Activated CD4-positive, alpha-beta T cell treated with anti-CD3 and anti-CD28 coated beads, Interleukin-2, amount 10 ng/mL, durations not matched to agents 7 days and 5 days (primary cell): ENCODE measurements around the gene SRP68. TPM values are rescaled to one million over a fixed set of nuclear protein-coding genes. Genes with fewer than 3 reads are reported as not detected.

Experiments used
- CTCF ChIA-PET: fragments of 350-600 bp; sonication (Branson Sonifier 250); formaldehyde crosslinking; loops from one replicate; lab custom pipeline; 2021; ENCODE audit warnings: antibody characterized with exemption; lab: Charles Lee
- POLR2A ChIA-PET: fragments of 350-600 bp; sonication (Branson Sonifier 250); formaldehyde crosslinking; loops from one replicate; lab custom pipeline; 2021; ENCODE audit warnings: antibody characterized with exemption; lab: Charles Lee
- DNase-seq: peaks from one replicate; pipeline ENCODE4 v3.0.0-alpha.2; 2020
- H3K27ac Mint-ChIP-seq: one replicate; pipeline ENCODE4 v1.8.0; 2021; ENCODE audit warnings: mild to moderate bottlenecking, moderate library complexity, mixed read lengths
- H3K27me3 Mint-ChIP-seq: one replicate; pipeline ENCODE4 v1.8.0; 2021; ENCODE audit warnings: mixed read lengths
- H3K36me3 Mint-ChIP-seq: one replicate; pipeline ENCODE4 v1.8.0; 2021; ENCODE audit warnings: low read depth, mixed read lengths
- H3K4me1 Mint-ChIP-seq: one replicate; pipeline ENCODE4 v1.8.0; 2021; ENCODE audit warnings: mixed read lengths
- H3K4me3 Mint-ChIP-seq: one replicate; pipeline ENCODE4 v1.8.0; 2021; ENCODE audit warnings: mild to moderate bottlenecking, moderate library complexity, mixed read lengths
- H3K9me3 Mint-ChIP-seq: one replicate; pipeline ENCODE4 v1.8.0; 2021; ENCODE audit warnings: mixed read lengths
- total RNA-seq, 2 experiments: library from RNA; stranded (reverse); gene quantifications; one replicate each; pipeline ENCODE4 v1.2.3, GENCODE V29; 2021

Gene SRP68
- total RNA-seq, 2 experiments from 2014 or later: 91.3 to 96.0 TPM

DNA sequence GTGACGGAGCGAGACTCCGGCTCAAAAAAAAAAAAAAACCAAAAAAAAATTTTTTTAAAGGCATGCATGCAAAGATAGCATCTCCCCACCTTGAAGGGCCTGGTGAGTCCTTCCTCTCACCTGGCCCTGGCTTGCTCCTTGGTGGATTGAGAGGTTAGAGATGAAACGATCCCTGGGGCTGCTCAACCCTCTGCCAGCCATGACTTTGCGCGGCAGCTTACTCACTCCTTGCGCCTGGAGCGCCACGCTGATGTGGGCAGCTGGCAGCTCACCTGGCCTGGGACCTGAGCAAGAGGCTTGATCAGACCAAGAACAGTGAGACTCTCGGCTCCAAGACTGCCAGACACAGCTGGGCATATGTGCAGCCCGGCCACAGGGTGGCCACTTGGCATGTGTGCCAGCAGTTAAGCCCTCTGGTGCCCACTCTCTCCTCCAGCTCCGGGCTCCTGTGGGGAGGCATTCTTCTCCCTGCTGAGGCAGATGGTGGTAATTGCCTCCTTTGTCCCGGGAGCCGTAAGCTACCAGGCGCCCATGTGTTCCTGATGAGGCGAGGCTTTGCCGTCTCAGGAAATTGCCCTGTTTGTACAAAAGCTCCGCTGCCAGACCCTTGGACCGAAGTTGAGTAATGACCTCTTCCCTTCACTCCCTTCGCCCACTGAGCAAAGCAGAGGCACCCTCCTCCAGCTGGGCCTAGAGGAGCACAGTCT is 40.1 kb downstream of the SRP68 start:
- H3K27ac Mint-ChIP-seq: no peak overlapping the region
- H3K9me3 Mint-ChIP-seq: no peaks in the 10 kb centered on the region
- DNase-seq: no peak
- no peaks in the 10 kb centered on the region for H3K27me3 Mint-ChIP-seq
- peaks cover 11% of the 10 kb centered on the region for H3K4me1 Mint-ChIP-seq
- CTCF ChIA-PET: interaction anchor here (0.7 to 1.2 kb wide), 3 partner anchors 14 to 248 kb away, joined by 3 to 4 read pairs (median 4); no protein-coding TSS in a partner anchor
- POLR2A ChIA-PET: interaction anchor here (0.6 kb wide), 1 partner anchor 47 kb away, joined by 4 read pairs; the partner anchor contains the start of gene ZACN
- H3K36me3 Mint-ChIP-seq: no peaks in the 10 kb centered on the region
- H3K4me3 Mint-ChIP-seq: no peak overlapping the region

DNA sequence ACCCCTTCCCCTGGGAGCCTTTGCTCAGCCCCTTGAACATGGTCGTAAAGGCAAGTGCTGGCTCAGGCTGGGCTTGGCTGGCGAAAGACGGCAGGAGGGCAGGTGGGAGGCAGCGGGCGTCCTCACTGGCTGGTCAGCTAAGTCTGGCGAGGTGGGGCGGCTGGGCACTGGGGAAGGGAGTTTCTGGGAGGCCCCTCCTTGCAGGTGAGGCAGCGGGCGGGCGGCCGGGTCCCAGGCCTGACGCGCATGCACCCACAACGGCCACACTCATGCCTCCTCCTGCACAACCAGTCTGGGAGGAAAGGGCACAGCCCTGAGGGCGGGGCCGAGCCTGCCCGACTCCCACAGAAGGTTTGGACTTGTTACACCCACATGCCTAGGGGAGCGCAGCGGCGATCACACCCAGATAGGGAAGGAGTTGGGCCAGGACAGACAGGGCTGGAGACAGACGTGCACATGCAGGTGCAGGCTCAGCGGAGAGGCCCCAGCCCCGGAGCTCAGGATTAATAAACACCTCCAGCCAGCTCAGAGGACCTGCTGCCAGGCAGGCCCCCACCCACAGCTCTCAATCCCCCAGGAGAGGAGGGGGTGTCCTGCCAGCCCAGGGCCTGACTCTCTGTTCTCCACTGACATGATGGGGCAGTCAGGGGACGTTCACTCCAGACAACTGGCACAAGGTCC is 45.0 kb downstream of the SRP68 start, which contains the start of gene EVPL:
EVPL (minus strand) TSS at position 148 of the 681 bp plus-strand sequence; CDS start at position 40, 108 bp downstream.
- ChIA-PET POLR2A (no interaction called here), CTCF (interaction anchor here (0.8 to 1.2 kb wide), 2 partner anchors 9 to 371 kb away, joined by 3 read pairs; no protein-coding TSS in a partner anchor)
- no peak within 1 kb of the TSS for H3K4me3 Mint-ChIP-seq
- DNase-seq: no peak
- H3K4me1 Mint-ChIP-seq: peaks cover 11% of the 10 kb centered on the region
- no peaks in the 10 kb centered on the region for H3K27me3 Mint-ChIP-seq
- H3K9me3 Mint-ChIP-seq: no peaks in the 10 kb centered on the region
- no peaks in the 10 kb centered on the region for H3K36me3 Mint-ChIP-seq
- no peak within 1 kb of the TSS for H3K27ac Mint-ChIP-seq

DNA sequence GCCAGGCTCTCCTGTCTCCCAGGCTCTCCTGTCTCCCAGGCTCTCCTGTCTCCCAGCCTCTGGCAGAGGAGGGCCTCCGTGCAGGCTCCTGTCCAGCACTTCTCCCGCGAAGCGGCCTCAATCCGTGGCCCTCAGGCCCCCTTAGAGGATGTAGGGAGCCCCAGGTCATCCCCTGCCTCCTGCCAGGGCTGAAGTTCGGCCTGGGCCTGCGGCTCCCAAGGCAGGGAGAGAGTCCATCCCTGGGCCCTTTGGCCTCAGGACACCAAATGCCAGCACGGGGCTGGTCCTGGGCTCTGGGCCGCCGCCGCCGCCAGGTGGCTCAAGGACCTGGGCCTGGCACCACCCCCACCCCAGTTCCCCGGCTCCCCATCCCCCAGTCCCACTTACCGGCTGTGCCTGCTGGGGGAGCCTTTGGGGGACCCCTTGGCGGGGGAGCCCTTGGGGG is 45.6 kb downstream of the SRP68 start:
- Mint-ChIP-seq H3K27me3 (no peaks in the 10 kb centered on the region), H3K4me3 (no peak overlapping the region), H3K36me3 (no peaks in the 10 kb centered on the region), H3K9me3 (no peaks in the 10 kb centered on the region), H3K4me1 (peaks cover 11% of the 10 kb centered on the region), H3K27ac (no peak overlapping the region)
- POLR2A ChIA-PET: no interaction called here
- no peak for DNase-seq
- CTCF ChIA-PET: interaction anchor here (0.8 to 1.9 kb wide), 3 partner anchors 9 to 371 kb away, joined by 3 to 14 read pairs (median 3); no protein-coding TSS in a partner anchor

DNA sequence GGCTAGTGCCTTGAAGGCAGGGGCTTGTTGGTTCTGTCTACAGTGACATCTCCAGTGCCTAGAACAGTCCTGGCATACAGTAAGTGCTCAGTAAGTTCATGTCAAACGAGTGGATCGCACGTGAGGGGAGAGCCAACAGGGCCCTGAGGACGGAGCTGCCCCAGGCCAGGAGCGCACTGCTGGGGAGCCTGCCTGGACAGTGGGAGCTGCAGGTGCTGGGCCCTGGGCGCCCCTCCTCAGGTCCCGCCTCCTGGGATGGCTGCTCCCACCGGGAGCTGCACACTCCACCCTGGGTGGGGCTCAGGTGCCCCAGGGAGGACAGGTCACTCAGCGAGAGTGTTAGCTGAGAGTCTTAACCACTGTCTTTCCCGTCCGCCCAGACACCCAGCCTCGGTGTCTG is 47.0 kb downstream of the SRP68 start:
- Mint-ChIP-seq H3K4me3 (no peak overlapping the region), H3K36me3 (no peaks in the 10 kb centered on the region), H3K27me3 (no peaks in the 10 kb centered on the region), H3K9me3 (no peaks in the 10 kb centered on the region), H3K27ac (no peak overlapping the region), H3K4me1 (peaks cover 11% of the 10 kb centered on the region)
- ChIA-PET CTCF (interaction anchor here (0.6 to 1.9 kb wide), 3 partner anchors 11 to 25 kb away, joined by 3 to 14 read pairs (median 4); partner anchors contain the start of gene CDK3), POLR2A (no interaction called here)
- no peak for DNase-seq

DNA sequence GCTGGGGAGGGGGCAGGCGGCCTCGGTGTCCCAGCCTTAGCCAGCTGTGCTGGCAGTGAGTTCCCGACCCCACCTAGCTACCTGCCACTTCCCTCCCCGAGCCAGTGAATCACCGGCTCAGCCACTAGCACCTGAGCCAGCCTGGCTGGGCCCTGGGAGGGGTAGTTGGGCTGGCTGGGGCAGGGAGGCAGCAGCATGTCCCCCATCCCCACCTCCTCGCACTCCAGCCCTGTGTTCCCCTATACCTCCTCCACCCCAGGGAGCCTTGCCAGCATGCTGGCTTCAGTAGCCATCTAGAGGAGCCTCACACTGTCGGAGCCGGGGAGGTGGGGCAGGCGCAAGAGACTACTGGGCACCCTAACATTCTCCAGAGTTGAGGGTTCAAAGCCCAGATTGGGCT is 48.0 kb downstream of the SRP68 start:
- no peaks in the 10 kb centered on the region for H3K9me3 Mint-ChIP-seq
- CTCF ChIA-PET: interaction anchor here (0.9 to 1.5 kb wide), 2 partner anchors 10 to 14 kb away, joined by 3 to 4 read pairs; no protein-coding TSS in a partner anchor

DNA sequence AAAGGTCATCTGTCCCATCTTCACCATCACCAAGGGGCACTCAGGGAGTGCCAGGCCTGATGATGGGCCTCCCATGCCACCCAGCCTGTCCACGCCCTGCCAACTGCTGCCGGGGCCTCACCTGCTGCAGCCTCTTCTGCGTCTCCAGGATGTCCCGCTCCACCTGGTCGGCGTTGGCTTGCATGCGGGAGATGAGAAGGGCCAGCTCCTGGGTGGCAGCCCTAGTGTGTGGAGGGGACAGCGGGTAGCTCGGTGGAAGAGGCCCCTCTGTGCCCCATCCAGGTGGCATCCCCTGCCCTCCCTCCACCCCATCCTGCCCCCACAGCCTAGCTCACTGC is 48.4 kb downstream of the SRP68 start:
- ChIA-PET POLR2A (no interaction called here), CTCF (interaction anchor here (0.9 to 1.5 kb wide), 2 partner anchors 10 to 13 kb away, joined by 3 to 4 read pairs; no protein-coding TSS in a partner anchor)
- Mint-ChIP-seq H3K27me3 (no peaks in the 10 kb centered on the region), H3K4me1 (no peaks in the 10 kb centered on the region), H3K27ac (no peak overlapping the region), H3K9me3 (no peaks in the 10 kb centered on the region), H3K36me3 (no peaks in the 10 kb centered on the region), H3K4me3 (no peak overlapping the region)
- no peak for DNase-seq

More for the DNA sequence above, 48.0 kb downstream of the SRP68 start:
- Mint-ChIP-seq H3K27me3 (no peaks in the 10 kb centered on the region), H3K4me3 (no peak overlapping the region), H3K36me3 (no peaks in the 10 kb centered on the region), H3K27ac (no peak overlapping the region), H3K4me1 (peaks cover 5% of the 10 kb centered on the region)
- POLR2A ChIA-PET: no interaction called here
- DNase-seq: no peak

DNA sequence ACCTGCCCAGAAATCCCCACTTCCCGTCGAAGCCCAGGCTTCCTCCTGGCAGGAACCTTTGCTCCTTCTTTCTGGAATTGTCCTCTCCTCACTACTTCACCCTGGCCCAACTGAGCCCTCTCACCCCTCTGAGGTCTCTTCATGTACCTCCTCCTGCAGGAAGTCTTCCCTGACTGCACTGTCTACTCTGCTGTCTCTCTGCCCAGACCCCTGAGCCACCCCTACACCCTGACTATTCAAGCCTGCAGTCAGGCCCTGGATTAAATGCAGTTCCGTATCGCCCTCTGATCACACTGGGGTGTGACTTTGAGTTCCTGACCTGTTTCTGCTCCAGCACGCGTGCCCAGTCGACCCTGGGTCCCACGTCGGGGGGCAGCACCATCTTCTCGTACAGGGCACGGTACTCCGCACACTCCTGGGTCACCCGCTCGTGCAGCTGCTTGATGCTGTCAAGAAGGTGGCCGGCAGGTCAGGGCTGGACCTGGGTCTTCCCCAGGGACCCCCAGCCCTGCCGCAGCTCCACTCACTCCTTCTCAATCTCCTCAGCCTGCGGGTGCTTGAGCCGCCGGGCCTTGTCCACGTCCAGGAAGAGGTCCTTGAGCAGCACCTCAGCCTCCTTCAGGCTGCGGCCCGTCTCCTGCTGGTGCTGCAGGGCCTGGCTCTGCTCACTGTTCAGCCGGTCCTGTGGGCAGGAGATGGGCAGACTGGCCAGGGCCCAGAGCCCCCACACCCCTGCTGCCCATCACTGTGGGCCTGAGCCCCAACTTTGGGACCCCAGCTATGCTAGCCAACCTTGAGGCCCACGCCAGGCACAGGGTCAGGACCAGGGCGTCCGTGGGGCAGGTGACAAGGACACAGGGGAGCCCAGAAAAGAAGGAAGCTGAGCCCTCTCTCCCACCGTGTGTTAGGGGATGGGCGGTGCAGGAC is 49.1 kb downstream of the SRP68 start:
- CTCF ChIA-PET: interaction anchor here (0.6 to 1.5 kb wide), 2 partner anchors 9 to 48 kb away, joined by 4 to 6 read pairs; no protein-coding TSS in a partner anchor
- Mint-ChIP-seq H3K4me3 (no peak overlapping the region), H3K9me3 (no peaks in the 10 kb centered on the region), H3K27me3 (no peaks in the 10 kb centered on the region), H3K27ac (no peak overlapping the region), H3K4me1 (no peaks in the 10 kb centered on the region), H3K36me3 (no peaks in the 10 kb centered on the region)
- DNase-seq: no peak
- POLR2A ChIA-PET: no interaction called here

DNA sequence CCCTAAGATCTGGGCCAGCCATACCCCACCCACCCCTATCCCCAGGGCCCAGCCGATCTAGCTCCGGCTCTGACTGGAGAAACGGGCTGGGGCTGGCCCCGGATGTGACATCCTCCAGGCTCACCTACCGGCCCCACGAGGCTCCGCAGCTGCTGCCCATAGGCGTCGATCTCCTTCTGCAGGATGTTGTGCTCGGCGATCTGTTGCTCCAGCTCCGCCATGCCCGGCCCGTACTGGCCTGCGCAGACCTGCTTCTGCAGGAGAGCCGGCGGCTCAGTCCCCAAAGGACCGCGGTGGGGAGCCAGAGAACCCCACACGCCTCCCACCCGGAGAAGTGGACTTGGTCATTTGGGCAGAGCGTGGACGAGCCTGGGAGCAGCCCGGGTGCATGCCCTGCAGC is 50.0 kb downstream of the SRP68 start:
- Mint-ChIP-seq H3K27ac (no peak overlapping the region), H3K9me3 (no peaks in the 10 kb centered on the region), H3K36me3 (no peaks in the 10 kb centered on the region), H3K4me1 (no peaks in the 10 kb centered on the region), H3K4me3 (no peak overlapping the region), H3K27me3 (no peaks in the 10 kb centered on the region)
- ChIA-PET POLR2A (no interaction called here), CTCF (interaction anchor here (0.6 kb wide), 1 partner anchor 47 kb away, joined by 6 read pairs; no protein-coding TSS in a partner anchor)
- DNase-seq: no peak

DNA sequence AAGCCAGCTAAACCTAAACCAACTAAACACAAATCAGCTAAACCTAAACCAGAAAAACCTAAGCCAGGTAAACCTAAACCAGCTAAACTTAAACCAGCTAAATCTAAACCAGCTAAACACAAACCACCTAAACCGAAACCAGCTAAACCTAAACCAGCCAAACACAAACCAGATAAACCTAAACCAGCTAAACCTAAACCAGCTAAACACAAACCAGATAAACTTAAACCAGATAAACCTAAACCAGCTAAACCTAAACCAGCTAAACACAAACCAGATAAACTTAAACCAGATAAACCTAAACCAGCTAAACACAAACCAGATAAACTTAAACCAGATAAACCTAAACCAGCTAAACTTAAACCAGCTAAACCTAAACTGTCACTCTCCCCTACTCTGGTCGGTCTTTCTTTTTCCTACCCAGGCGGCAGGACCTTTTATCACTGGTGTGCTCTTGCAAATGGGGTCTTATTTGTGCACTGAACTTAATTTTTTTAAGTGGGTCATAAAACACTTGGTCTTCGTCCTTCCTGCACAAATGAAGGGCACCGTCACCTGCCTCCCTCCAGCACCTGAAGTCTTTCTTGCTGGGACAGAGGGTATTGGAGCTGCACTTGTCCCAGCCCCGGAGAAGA is 52.4 kb downstream of the SRP68 start:
- no peaks in the 10 kb centered on the region for H3K4me1 Mint-ChIP-seq
- H3K27me3 Mint-ChIP-seq: no peaks in the 10 kb centered on the region
- ChIA-PET POLR2A (interaction anchor here (0.5 kb wide), 1 partner anchor 236 kb away, joined by 3 read pairs; the partner anchor contains the start of gene UNK), CTCF (interaction anchor here (0.9 to 3.1 kb wide), 6 partner anchors 14 to 366 kb away, joined by 3 to 12 read pairs (median 4); partner anchors contain the start of gene CDK3)
- H3K27ac Mint-ChIP-seq: no peak overlapping the region
- H3K36me3 Mint-ChIP-seq: no peaks in the 10 kb centered on the region
- H3K9me3 Mint-ChIP-seq: no peaks in the 10 kb centered on the region
- no peak overlapping the region for H3K4me3 Mint-ChIP-seq
- no peak for DNase-seq

DNA sequence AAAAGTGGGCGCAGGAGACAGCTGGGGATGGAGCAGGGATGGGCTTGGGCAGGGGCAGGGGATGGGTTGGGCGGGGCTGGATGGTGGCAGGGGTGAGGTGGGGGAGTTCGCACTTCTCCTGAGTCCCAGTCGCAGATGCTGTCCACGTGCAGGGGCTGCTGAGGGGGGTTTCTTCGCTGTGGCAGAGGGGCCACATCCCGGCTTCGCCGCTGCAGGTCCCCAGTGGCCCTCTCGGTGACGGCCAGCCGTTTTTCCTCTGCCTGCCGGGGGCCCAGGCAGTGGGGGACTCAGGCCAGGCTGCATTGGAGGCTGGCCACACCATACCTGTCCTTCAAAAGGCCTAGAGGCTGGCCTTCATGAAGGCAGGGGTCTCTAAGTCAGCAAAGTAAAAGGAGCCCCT is 53.5 kb downstream of the SRP68 start:
- Mint-ChIP-seq H3K4me3 (no peak overlapping the region), H3K27ac (no peak overlapping the region)
- POLR2A ChIA-PET: no interaction called here

DNA sequence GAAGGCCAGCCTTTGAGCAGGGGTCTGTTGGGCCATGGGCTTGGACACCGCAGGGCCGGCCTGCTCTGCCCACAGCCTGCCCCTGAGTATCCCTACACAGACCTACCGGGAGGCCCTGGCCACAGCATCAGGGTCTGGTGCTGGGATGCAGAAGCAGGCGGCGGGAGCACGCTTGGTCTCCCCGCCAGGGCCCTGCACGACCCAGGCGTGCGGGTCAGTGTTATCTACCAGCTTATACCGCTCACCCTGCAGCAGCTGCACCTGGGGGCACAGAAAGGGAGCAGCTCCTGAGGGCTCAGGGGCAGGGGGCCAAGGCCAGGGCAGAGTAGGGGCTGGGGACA is 54.0 kb downstream of the SRP68 start:
- CTCF ChIA-PET: interaction anchor here (0.6 to 3.1 kb wide), 5 partner anchors 9 to 261 kb away, joined by 3 to 12 read pairs (median 5); partner anchors contain the start of genes CDK3 and EVPL
- no peak overlapping the region for H3K27ac Mint-ChIP-seq
- H3K4me1 Mint-ChIP-seq: peaks cover 5% of the 10 kb centered on the region
- no peaks in the 10 kb centered on the region for H3K27me3 Mint-ChIP-seq
- no peaks in the 10 kb centered on the region for H3K9me3 Mint-ChIP-seq
- H3K36me3 Mint-ChIP-seq: no peaks in the 10 kb centered on the region
- H3K4me3 Mint-ChIP-seq: no peak overlapping the region
- POLR2A ChIA-PET: no interaction called here
- DNase-seq: no peak

More for the DNA sequence above, 53.5 kb downstream of the SRP68 start:
- H3K36me3 Mint-ChIP-seq: no peaks in the 10 kb centered on the region
- H3K4me1 Mint-ChIP-seq: peaks cover 5% of the 10 kb centered on the region
- H3K9me3 Mint-ChIP-seq: no peaks in the 10 kb centered on the region
- no peak for DNase-seq
- no peaks in the 10 kb centered on the region for H3K27me3 Mint-ChIP-seq
- CTCF ChIA-PET: interaction anchor here (0.5 to 3.1 kb wide), 5 partner anchors 19 to 609 kb away, joined by 3 to 12 read pairs (median 4); partner anchors contain the start of gene CDK3
